Measurements from ENCODE around the gene GPC3.

DNA sequence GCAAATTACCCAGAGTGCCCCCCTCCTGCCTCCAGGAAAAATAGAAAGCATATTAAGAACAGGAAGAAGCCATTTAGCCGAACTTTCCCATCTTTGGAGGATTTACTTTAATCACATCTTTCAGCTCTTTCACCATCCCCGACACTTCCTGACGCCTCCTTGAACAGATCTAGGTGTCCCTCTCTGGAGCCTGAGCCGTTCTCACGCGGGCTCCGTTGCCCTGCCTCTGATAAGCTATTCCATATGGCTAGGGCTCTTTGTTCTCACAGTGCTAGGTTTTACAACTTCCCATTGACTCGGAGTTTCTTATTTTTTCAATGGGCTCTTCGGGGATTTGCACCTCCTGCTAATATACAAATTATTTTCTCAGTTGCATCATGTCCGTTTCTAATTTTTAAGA lies 488.0 kb downstream of the GPC3 start:
- TF ChIP-seq, protein P1, sequence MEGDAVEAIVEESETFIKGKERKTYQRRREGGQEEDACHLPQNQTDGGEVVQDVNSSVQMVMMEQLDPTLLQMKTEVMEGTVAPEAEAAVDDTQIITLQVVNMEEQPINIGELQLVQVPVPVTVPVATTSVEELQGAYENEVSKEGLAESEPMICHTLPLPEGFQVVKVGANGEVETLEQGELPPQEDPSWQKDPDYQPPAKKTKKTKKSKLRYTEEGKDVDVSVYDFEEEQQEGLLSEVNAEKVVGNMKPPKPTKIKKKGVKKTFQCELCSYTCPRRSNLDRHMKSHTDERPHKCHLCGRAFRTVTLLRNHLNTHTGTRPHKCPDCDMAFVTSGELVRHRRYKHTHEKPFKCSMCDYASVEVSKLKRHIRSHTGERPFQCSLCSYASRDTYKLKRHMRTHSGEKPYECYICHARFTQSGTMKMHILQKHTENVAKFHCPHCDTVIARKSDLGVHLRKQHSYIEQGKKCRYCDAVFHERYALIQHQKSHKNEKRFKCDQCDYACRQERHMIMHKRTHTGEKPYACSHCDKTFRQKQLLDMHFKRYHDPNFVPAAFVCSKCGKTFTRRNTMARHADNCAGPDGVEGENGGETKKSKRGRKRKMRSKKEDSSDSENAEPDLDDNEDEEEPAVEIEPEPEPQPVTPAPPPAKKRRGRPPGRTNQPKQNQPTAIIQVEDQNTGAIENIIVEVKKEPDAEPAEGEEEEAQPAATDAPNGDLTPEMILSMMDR (IDR thresholded peaks at IDR 0.05), result no peak
- TF ChIP-seq POLR2A (IDR thresholded peaks at IDR 0.05), result no peak

All from right lobe of liver (tissue), 4 donors.